Measurements from ENCODE around the gene C3orf22. TPM values are rescaled to one million over a fixed set of nuclear protein-coding genes. Genes with fewer than 3 reads are reported as not detected.

The C3orf22 gene
- polyA plus RNA-seq, 1 donor, result 0.63 TPM

- H3K4me3 ChIP-seq (ENCODE audit: low read length), result no peak overlapping the region
- no peaks in the 10 kb centered on the region for H3K9me3 ChIP-seq (ENCODE audit: control insufficient read depth, low read depth, low read length)
- whole genome bisulfite sequencing (ENCODE audit: insufficient coverage, low lambda C conversion rate), result no CpG with 5 or more reads among the region's 11 CpGs
- H3K27me3 ChIP-seq (ENCODE audit: control insufficient read depth, insufficient read depth, low read length), result peaks cover 4% of the 10 kb centered on the region
- H3K4me1 ChIP-seq (ENCODE audit: control insufficient read depth, insufficient read depth, low read length), result no peaks in the 10 kb centered on the region
- H3K27ac ChIP-seq (ENCODE audit: low read length), result no peak overlapping the region
- no peaks in the 10 kb centered on the region for H3K36me3 ChIP-seq (ENCODE audit: control insufficient read depth, insufficient read depth, low read length)
- DNase-seq, result no peak
Observed at GRCh38 chr3:126550488-126551051, 8.2 kb downstream of the C3orf22 start.

GRCh38 chr3:126549861-126550487 lies 8.8 kb downstream of the C3orf22 start:
- Histone ChIP-seq H3K36me3 (ENCODE audit: control insufficient read depth, insufficient read depth, low read length) (no peaks in the 10 kb centered on the region), H3K27me3 (ENCODE audit: control insufficient read depth, insufficient read depth, low read length) (peaks cover 4% of the 10 kb centered on the region), H3K4me3 (ENCODE audit: low read length) (no peak overlapping the region), H3K9me3 (ENCODE audit: control insufficient read depth, low read depth, low read length) (no peaks in the 10 kb centered on the region), H3K4me1 (ENCODE audit: control insufficient read depth, insufficient read depth, low read length) (no peaks in the 10 kb centered on the region), H3K27ac (ENCODE audit: low read length) (no peak overlapping the region)
- WGBS (ENCODE audit: insufficient coverage, low lambda C conversion rate), result no CpG with 5 or more reads among the region's 12 CpGs
- DNase-seq, result no peak

GRCh38 chr3:126548556-126549466 lies 9.9 kb downstream of the C3orf22 start:
- Histone ChIP-seq H3K36me3 (ENCODE audit: control insufficient read depth, insufficient read depth, low read length) (peaks cover 3% of the 10 kb centered on the region), H3K4me1 (ENCODE audit: control insufficient read depth, insufficient read depth, low read length) (no peaks in the 10 kb centered on the region), H3K27me3 (ENCODE audit: control insufficient read depth, insufficient read depth, low read length) (peaks cover 4% of the 10 kb centered on the region), H3K27ac (ENCODE audit: low read length) (no peak overlapping the region), H3K9me3 (ENCODE audit: control insufficient read depth, low read depth, low read length) (no peaks in the 10 kb centered on the region), H3K4me3 (ENCODE audit: low read length) (no peak overlapping the region)
- no CpG with 5 or more reads among the region's 9 CpGs for WGBS (ENCODE audit: insufficient coverage, low lambda C conversion rate)
- DNase-seq, result no peak

GRCh38 chr3:126547721-126548120 lies 11.0 kb downstream of the C3orf22 start:
- no peaks in the 10 kb centered on the region for H3K9me3 ChIP-seq (ENCODE audit: control insufficient read depth, low read depth, low read length)
- no peaks in the 10 kb centered on the region for H3K4me1 ChIP-seq (ENCODE audit: control insufficient read depth, insufficient read depth, low read length)
- DNase-seq, result no peak
- H3K27me3 ChIP-seq (ENCODE audit: control insufficient read depth, insufficient read depth, low read length), result peaks cover 6% of the 10 kb centered on the region
- H3K4me3 ChIP-seq (ENCODE audit: low read length), result no peak overlapping the region
- WGBS (ENCODE audit: insufficient coverage, low lambda C conversion rate), result no CpG with 5 or more reads among the region's 1 CpG
- no peak overlapping the region for H3K27ac ChIP-seq (ENCODE audit: low read length)
- peaks cover 14% of the 10 kb centered on the region for H3K36me3 ChIP-seq (ENCODE audit: control insufficient read depth, insufficient read depth, low read length)

- peaks cover 18% of the 10 kb centered on the region for H3K36me3 ChIP-seq (ENCODE audit: control insufficient read depth, insufficient read depth, low read length)
- no peaks in the 10 kb centered on the region for H3K4me1 ChIP-seq (ENCODE audit: control insufficient read depth, insufficient read depth, low read length)
- H3K9me3 ChIP-seq (ENCODE audit: control insufficient read depth, low read depth, low read length), result peaks cover 5% of the 10 kb centered on the region
- DNase-seq, result no peak
- no peak overlapping the region for H3K4me3 ChIP-seq (ENCODE audit: low read length)
- H3K27ac ChIP-seq (ENCODE audit: low read length), result no peak overlapping the region
- 100% methylated on average over 1 of the region's 8 CpGs for WGBS (ENCODE audit: insufficient coverage, low lambda C conversion rate)
- peaks cover 9% of the 10 kb centered on the region for H3K27me3 ChIP-seq (ENCODE audit: control insufficient read depth, insufficient read depth, low read length)
Observed at GRCh38 chr3:126546549-126547239, 12.0 kb downstream of the C3orf22 start.

- no CpG with 5 or more reads among the region's 6 CpGs for WGBS (ENCODE audit: insufficient coverage, low lambda C conversion rate)
- H3K36me3 ChIP-seq (ENCODE audit: control insufficient read depth, insufficient read depth, low read length), result peaks cover 20% of the 10 kb centered on the region
- no peaks in the 10 kb centered on the region for H3K4me1 ChIP-seq (ENCODE audit: control insufficient read depth, insufficient read depth, low read length)
- peaks cover 9% of the 10 kb centered on the region for H3K27me3 ChIP-seq (ENCODE audit: control insufficient read depth, insufficient read depth, low read length)
- DNase-seq, result no peak
- no peak overlapping the region for H3K27ac ChIP-seq (ENCODE audit: low read length)
- H3K4me3 ChIP-seq (ENCODE audit: low read length), result no peak overlapping the region
- peaks cover 5% of the 10 kb centered on the region for H3K9me3 ChIP-seq (ENCODE audit: control insufficient read depth, low read depth, low read length)
Observed at GRCh38 chr3:126546013-126546412, 12.7 kb downstream of the C3orf22 start.

GRCh38 chr3:126545544-126545943 lies 13.2 kb downstream of the C3orf22 start:
- Histone ChIP-seq H3K4me3 (ENCODE audit: low read length) (no peak overlapping the region), H3K9me3 (ENCODE audit: control insufficient read depth, low read depth, low read length) (peaks cover 5% of the 10 kb centered on the region), H3K27ac (ENCODE audit: low read length) (no peak overlapping the region), H3K4me1 (ENCODE audit: control insufficient read depth, insufficient read depth, low read length) (no peaks in the 10 kb centered on the region), H3K27me3 (ENCODE audit: control insufficient read depth, insufficient read depth, low read length) (peaks cover 9% of the 10 kb centered on the region), H3K36me3 (ENCODE audit: control insufficient read depth, insufficient read depth, low read length) (peaks cover 22% of the 10 kb centered on the region)
- no peak for DNase-seq
- no CpG with 5 or more reads among the region's 5 CpGs for WGBS (ENCODE audit: insufficient coverage, low lambda C conversion rate)

- Histone ChIP-seq H3K9me3 (ENCODE audit: control insufficient read depth, low read depth, low read length) (peaks cover 5% of the 10 kb centered on the region), H3K4me1 (ENCODE audit: control insufficient read depth, insufficient read depth, low read length) (no peaks in the 10 kb centered on the region), H3K27me3 (ENCODE audit: control insufficient read depth, insufficient read depth, low read length) (peaks cover 9% of the 10 kb centered on the region), H3K36me3 (ENCODE audit: control insufficient read depth, insufficient read depth, low read length) (peaks cover 28% of the 10 kb centered on the region), H3K4me3 (ENCODE audit: low read length) (no peak overlapping the region), H3K27ac (ENCODE audit: low read length) (no peak overlapping the region)
- DNase-seq, result no peak
- no CpG with 5 or more reads among the region's 7 CpGs for WGBS (ENCODE audit: insufficient coverage, low lambda C conversion rate)
Observed at GRCh38 chr3:126544596-126545281, 14.0 kb downstream of the C3orf22 start.

- H3K36me3 ChIP-seq (ENCODE audit: control insufficient read depth, insufficient read depth, low read length), result peaks cover 33% of the 10 kb centered on the region
- H3K27me3 ChIP-seq (ENCODE audit: control insufficient read depth, insufficient read depth, low read length), result peaks cover 6% of the 10 kb centered on the region
- no peaks in the 10 kb centered on the region for H3K4me1 ChIP-seq (ENCODE audit: control insufficient read depth, insufficient read depth, low read length)
- peaks cover 5% of the 10 kb centered on the region for H3K9me3 ChIP-seq (ENCODE audit: control insufficient read depth, low read depth, low read length)
- H3K27ac ChIP-seq (ENCODE audit: low read length), result no peak overlapping the region
- WGBS (ENCODE audit: insufficient coverage, low lambda C conversion rate), result 100% methylated on average over 1 of the region's 2 CpGs
- DNase-seq, result no peak
- no peak overlapping the region for H3K4me3 ChIP-seq (ENCODE audit: low read length)
Observed at GRCh38 chr3:126543457-126544061, 15.2 kb downstream of the C3orf22 start.
